ENCODE results near the gene SIGLEC10. TPM values are rescaled to one million over a fixed set of nuclear protein-coding genes. Genes with fewer than 3 reads are reported as not detected.
A peak's percentile ranks its signal among the peaks of the same experiment; 100 is the strongest.

The SIGLEC10 gene
- total RNA-seq, 1 donor from 2014 or later: not detected

- Mint-ChIP-seq H3K9me3 (no peaks in the 10 kb centered on the region), H3K4me3 (no peak overlapping the region), H3K27me3 (peaks cover 3% of the 10 kb centered on the region), H3K27ac (no peak overlapping the region), H3K4me1 (ENCODE audit: unreplicated experiment) (peaks cover 7% of the 10 kb centered on the region), H3K36me3 (no peaks in the 10 kb centered on the region)
- TF ChIP-seq CTCF (conservative IDR thresholded peaks at IDR 0.05): no peak
- no peak for DNase-seq (ENCODE audit: extremely low spot score, unreplicated experiment)
Observed at GRCh38 chr19:51371186-51371690, 46.2 kb downstream of the SIGLEC10 start.

- H3K27me3 Mint-ChIP-seq: peaks cover 3% of the 10 kb centered on the region
- no peak overlapping the region for H3K27ac Mint-ChIP-seq
- H3K4me1 Mint-ChIP-seq (ENCODE audit: unreplicated experiment): peaks cover 7% of the 10 kb centered on the region
- no peak for TF ChIP-seq CTCF (conservative IDR thresholded peaks at IDR 0.05)
- no peak for DNase-seq (ENCODE audit: extremely low spot score, unreplicated experiment)
- no peaks in the 10 kb centered on the region for H3K9me3 Mint-ChIP-seq
- H3K4me3 Mint-ChIP-seq: peak overlapping the region; percentile 71
- H3K36me3 Mint-ChIP-seq: no peaks in the 10 kb centered on the region
Observed at GRCh38 chr19:51370230-51370629, 47.2 kb downstream of the SIGLEC10 start.

GRCh38 chr19:51368366-51369282, 48.8 kb downstream of the SIGLEC10 start, which contains the start of gene CLDND2:
TSS of gene CLDND2 (minus strand) at chr19:51369003. CDS start at chr19:51368577, 426 bp downstream.
- DNase-seq (ENCODE audit: extremely low spot score, unreplicated experiment): no peak
- H3K36me3 Mint-ChIP-seq: no peaks in the 10 kb centered on the region
- H3K27me3 Mint-ChIP-seq: peaks cover 3% of the 10 kb centered on the region
- TF ChIP-seq CTCF (conservative IDR thresholded peaks at IDR 0.05): no peak
- peak within 1 kb of the TSS; percentile 98 for H3K4me3 Mint-ChIP-seq
- peaks cover 17% of the 10 kb centered on the region for H3K4me1 Mint-ChIP-seq (ENCODE audit: unreplicated experiment)
- H3K27ac Mint-ChIP-seq: peak within 1 kb of the TSS; percentile 100
- no peaks in the 10 kb centered on the region for H3K9me3 Mint-ChIP-seq

- Mint-ChIP-seq H3K9me3 (no peaks in the 10 kb centered on the region), H3K27ac (peak overlapping the region; percentile 100), H3K36me3 (no peaks in the 10 kb centered on the region), H3K27me3 (peaks cover 3% of the 10 kb centered on the region), H3K4me1 (ENCODE audit: unreplicated experiment) (peaks cover 22% of the 10 kb centered on the region), H3K4me3 (peak overlapping the region; percentile 98)
- no peak for TF ChIP-seq CTCF (conservative IDR thresholded peaks at IDR 0.05)
- peak; percentile 99 for DNase-seq (ENCODE audit: extremely low spot score, unreplicated experiment)
Observed at GRCh38 chr19:51367565-51368365, 49.7 kb downstream of the SIGLEC10 start.

- H3K4me1 Mint-ChIP-seq (ENCODE audit: unreplicated experiment): peaks cover 26% of the 10 kb centered on the region
- no peak for DNase-seq (ENCODE audit: extremely low spot score, unreplicated experiment)
- H3K27me3 Mint-ChIP-seq: peaks cover 3% of the 10 kb centered on the region
- no peaks in the 10 kb centered on the region for H3K36me3 Mint-ChIP-seq
- no peaks in the 10 kb centered on the region for H3K9me3 Mint-ChIP-seq
- TF ChIP-seq CTCF (conservative IDR thresholded peaks at IDR 0.05): no peak
- peak overlapping the region; percentile 100 for H3K27ac Mint-ChIP-seq
- H3K4me3 Mint-ChIP-seq: peak overlapping the region; percentile 98
Observed at GRCh38 chr19:51367255-51367564, 50.2 kb downstream of the SIGLEC10 start.

Data from type B pancreatic cell (in vitro differentiated cells).